ENCODE results near the gene WTAP.
"Not testable (repeated sequence)": the region's sequence is repeated elsewhere in the genome, so short reads cannot be mapped to it uniquely, and the experiment has no call there.

Gene WTAP

DNA sequence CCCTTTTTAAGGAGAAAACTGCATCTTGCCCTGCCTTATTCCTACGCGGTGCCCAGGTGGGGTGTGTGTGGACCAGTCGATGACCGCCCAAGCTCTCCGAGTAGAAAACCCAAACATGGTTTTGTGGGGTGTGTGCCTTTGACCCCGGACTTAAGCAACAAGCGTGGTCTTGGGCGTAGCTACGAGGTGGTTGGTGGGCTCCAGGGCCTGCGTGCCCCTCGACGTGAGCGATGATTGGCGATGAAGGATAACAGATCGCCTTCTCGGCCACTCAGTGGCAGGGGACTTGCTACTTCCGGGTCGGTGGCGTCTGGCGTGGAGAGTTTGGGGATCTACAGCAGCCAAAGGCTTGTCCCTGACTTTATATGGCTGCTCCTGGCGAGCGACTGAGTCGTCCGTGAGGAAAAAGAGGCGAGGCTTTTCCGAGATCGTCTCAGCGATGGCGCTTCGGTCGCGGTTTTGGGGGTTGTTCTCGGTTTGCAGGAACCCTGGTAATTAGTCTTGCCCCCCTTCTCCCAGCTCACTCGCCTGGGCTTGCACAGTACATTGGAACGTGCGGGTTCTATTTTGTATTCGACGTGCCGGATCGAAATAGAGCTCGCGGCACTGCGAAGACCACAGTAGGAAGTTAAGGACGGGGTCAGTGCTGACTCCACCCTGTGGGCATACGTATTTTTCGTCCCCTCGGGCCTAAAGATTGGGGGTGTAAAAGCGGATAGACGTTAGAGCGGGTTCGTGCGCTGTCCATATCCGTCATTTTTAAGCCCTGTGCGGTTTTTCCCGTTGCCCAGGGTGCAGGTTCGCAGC lies 63.0 kb downstream of the WTAP start, which contains the start of gene MRPL18:
TSS of gene MRPL18 (plus strand) at position 319 of the 807 bp plus-strand sequence. CDS start at position 440, 121 bp downstream.
- Mint-ChIP-seq H3K4me1 (peaks cover 56% of the 10 kb centered on the region), H3K9me3 (no peaks in the 10 kb centered on the region), H3K4me3 (peak within 1 kb of the TSS; percentile 95), H3K36me3 (ENCODE audit: insufficient read depth) (peaks cover 64% of the 10 kb centered on the region), H3K27ac (ENCODE audit: low read depth) (peak within 1 kb of the TSS; percentile 94), H3K27me3 (no peaks in the 10 kb centered on the region)
- ATAC-seq (replicated peaks; ENCODE audit: extremely low read depth, poor library complexity, severe bottlenecking) (peak; percentile 89), DNase-seq (ENCODE audit: low spot score in 2 of 2) (peak; percentile 65 to 74)

DNA sequence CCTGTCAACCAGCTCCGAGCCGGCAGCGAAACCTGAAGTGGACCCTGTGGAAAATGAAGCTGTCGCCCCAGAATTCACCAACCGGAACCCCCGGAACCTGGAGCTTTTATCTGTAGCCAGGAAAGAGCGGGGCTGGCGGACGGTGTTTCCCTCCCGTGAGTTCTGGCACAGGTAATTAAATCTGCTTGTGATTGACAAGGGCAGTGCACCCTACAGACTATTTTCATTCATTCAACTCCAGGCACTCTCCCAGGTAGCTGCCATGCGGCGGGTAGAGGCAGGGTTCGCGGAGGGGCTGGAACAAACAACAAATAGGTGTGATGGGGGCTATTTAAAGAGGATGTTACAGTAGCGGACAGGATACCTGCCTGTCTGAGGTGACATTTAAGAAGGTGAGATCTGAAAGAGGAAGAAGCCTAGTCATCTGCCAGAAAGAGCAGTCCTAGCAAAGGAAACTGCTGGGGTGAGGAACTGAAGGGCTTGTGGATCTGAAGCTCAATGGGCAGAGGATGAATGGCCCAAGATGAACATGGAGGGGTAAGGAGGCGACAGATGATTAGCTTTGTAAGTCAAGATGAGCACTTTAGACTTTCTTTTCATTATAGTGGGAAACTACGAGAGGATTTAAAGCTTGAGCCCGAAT lies 63.8 kb downstream of the WTAP start:
- peak overlapping the region; percentile 94 for H3K27ac Mint-ChIP-seq (ENCODE audit: low read depth)
- DNase-seq (ENCODE audit: low spot score in 2 of 2) (no peak), ATAC-seq (replicated peaks; ENCODE audit: extremely low read depth, poor library complexity, severe bottlenecking) (no peak)
- peak overlapping the region; percentile 95 for H3K4me3 Mint-ChIP-seq
- H3K4me1 Mint-ChIP-seq: peaks cover 57% of the 10 kb centered on the region
- no peaks in the 10 kb centered on the region for H3K27me3 Mint-ChIP-seq
- H3K9me3 Mint-ChIP-seq: no peaks in the 10 kb centered on the region
- H3K36me3 Mint-ChIP-seq (ENCODE audit: insufficient read depth): peaks cover 61% of the 10 kb centered on the region

DNA sequence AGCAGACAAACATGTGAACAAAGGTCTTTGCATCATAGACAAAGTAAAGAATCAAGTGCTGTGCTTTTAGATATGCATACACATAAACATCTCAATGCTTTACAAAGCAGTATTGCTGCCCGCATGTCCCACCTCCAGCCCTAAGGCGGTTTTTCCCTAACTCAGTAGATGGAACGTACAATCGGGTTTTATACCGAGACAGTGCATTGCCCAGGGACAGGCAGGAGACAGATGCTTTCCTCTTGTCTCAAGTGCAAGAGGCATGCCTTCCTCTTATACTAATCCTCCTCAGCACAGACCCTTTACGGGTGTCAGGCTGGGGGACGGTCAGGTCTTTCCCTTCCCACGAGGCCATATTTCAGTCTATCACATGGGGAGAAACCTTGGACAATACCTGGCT lies 67.7 kb downstream of the WTAP start:
- H3K36me3 Mint-ChIP-seq (ENCODE audit: insufficient read depth): peaks cover 62% of the 10 kb centered on the region
- ATAC-seq (replicated peaks; ENCODE audit: extremely low read depth, poor library complexity, severe bottlenecking); DNase-seq (ENCODE audit: low spot score in 2 of 2); H3K9me3 Mint-ChIP-seq; H3K27me3 Mint-ChIP-seq; H3K27ac Mint-ChIP-seq (ENCODE audit: low read depth); H3K4me3 Mint-ChIP-seq: not testable (repeated sequence)
- H3K4me1 Mint-ChIP-seq: peaks cover 44% of the 10 kb centered on the region

DNA sequence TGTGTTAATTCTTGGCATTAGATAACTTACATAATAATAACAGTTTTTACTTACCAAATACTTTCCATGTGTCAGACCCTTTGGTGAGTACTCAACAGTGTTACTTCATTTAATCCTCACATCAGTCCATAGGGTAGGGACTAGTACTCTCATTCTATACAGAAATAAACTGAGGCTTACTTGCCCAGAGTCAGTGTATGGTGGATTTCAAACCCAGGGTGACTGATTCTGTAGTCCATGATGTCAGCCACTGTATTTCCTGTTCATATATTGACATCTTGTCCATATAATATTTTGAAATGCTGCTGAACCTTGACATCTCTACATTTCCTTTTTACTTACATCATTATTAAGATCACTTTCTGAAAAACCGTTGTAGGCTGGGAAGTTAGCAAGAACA lies 70.2 kb downstream of the WTAP start:
- H3K36me3 Mint-ChIP-seq (ENCODE audit: insufficient read depth): peaks cover 45% of the 10 kb centered on the region
- H3K4me3 Mint-ChIP-seq: no peak overlapping the region
- no peaks in the 10 kb centered on the region for H3K9me3 Mint-ChIP-seq
- DNase-seq (ENCODE audit: low spot score in 2 of 2) (no peak), ATAC-seq (replicated peaks; ENCODE audit: extremely low read depth, poor library complexity, severe bottlenecking) (no peak)
- H3K4me1 Mint-ChIP-seq: peaks cover 23% of the 10 kb centered on the region
- no peak overlapping the region for H3K27ac Mint-ChIP-seq (ENCODE audit: low read depth)
- H3K27me3 Mint-ChIP-seq: no peaks in the 10 kb centered on the region

DNA sequence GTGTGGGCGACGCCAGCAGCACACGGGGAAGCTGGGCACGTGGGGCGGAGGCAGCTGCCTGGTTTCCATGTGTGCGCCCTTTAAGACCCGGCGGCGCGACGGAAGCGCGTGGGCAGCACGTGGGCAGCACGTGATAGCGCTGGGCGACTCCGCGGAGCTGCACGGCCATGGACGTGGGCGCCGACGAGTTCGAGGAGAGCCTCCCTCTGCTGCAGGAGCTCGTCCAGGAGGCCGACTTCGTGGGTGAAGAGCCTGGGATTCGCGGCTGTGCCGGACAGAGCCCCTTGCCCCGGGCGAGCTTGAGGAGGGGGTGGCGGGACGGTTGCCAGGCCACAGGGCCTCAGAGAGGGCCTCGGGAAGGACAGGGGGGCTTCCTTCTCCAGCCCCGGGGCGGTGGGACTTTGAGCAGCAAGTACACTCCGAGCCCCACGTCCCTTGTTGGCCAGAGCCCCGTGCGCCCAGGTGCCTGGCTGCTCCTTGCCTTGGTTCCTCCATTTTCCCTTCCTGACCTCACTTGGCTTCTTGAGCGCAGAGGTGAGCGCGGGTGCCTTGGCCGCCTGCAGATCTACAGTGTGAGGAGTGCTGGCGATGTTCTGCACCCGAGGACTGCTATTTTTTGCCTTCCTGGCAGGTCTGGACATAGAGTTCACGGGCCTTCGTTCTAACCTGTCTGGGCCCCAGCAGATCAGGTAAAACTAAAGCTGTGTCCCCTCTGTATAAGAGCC lies 73.0 kb downstream of the WTAP start, which contains the start of gene PNLDC1:
TSS of gene PNLDC1 (plus strand) at position 136 of the 725 bp plus-strand sequence. CDS start at position 168, 32 bp downstream.
- H3K27ac Mint-ChIP-seq (ENCODE audit: low read depth): peak within 1 kb of the TSS; percentile 59
- ATAC-seq (replicated peaks; ENCODE audit: extremely low read depth, poor library complexity, severe bottlenecking): no peak

DNA sequence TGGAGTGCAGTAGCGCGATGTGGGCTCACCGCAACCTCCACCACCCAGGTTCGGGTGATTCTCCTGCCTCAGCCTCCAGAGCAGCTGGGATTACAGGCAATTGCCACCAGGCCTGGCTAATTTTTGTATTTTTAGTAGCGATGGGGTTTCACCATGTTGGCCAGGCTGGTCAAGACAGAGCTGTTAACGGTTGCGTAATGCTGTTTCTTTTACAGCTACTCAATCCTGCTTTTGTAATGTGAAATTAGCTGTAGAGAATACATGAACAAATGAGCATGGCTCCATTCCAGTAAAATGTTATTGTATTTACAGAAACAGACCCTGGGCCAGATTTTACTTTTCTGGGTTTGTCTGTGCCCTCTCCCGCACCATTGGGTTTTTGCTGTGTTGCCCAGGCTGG lies 74.6 kb downstream of the WTAP start:
- Mint-ChIP-seq H3K4me3 (no peak overlapping the region), H3K4me1 (peaks cover 5% of the 10 kb centered on the region), H3K9me3 (no peaks in the 10 kb centered on the region), H3K27me3 (no peaks in the 10 kb centered on the region), H3K36me3 (ENCODE audit: insufficient read depth) (peaks cover 25% of the 10 kb centered on the region), H3K27ac (ENCODE audit: low read depth) (no peak overlapping the region)
- DNase-seq (ENCODE audit: low spot score in 2 of 2): no peak
- no peak for ATAC-seq (replicated peaks; ENCODE audit: extremely low read depth, poor library complexity, severe bottlenecking)

More for the DNA sequence above, 73.0 kb downstream of the WTAP start, which contains the start of gene PNLDC1:
- peaks cover 30% of the 10 kb centered on the region for H3K36me3 Mint-ChIP-seq (ENCODE audit: insufficient read depth)
- no peak within 1 kb of the TSS for H3K4me3 Mint-ChIP-seq
- H3K9me3 Mint-ChIP-seq: no peaks in the 10 kb centered on the region
- H3K27me3 Mint-ChIP-seq: no peaks in the 10 kb centered on the region
- no peak for DNase-seq (ENCODE audit: low spot score in 2 of 2)
- H3K4me1 Mint-ChIP-seq: peaks cover 12% of the 10 kb centered on the region

DNA sequence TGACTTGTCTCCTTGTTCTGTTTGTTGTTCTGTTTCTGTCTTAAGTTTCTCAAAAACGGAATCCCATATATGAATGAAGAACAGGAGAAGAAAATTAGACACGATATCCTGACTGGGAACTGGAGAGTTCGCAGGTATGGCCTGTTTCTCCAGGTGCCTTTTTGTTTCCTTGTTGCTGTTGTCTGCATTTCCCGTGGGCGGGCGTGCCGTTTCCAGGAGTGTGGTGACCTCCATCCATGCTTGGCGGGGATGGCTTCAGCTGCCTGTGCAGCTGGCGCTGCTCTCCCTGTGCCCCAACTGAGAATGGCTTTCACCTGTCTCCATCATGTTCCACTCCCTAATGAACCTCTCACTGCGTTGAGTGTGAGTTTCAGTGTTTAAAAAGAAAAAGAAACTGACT lies 77.2 kb downstream of the WTAP start:
- ATAC-seq (replicated peaks; ENCODE audit: extremely low read depth, poor library complexity, severe bottlenecking) (no peak), DNase-seq (ENCODE audit: low spot score in 2 of 2) (no peak)
- no peak overlapping the region for H3K27ac Mint-ChIP-seq (ENCODE audit: low read depth)
- H3K4me3 Mint-ChIP-seq: no peak overlapping the region
- no peaks in the 10 kb centered on the region for H3K27me3 Mint-ChIP-seq
- H3K9me3 Mint-ChIP-seq: no peaks in the 10 kb centered on the region
- peaks cover 2% of the 10 kb centered on the region for H3K4me1 Mint-ChIP-seq
- peaks cover 2% of the 10 kb centered on the region for H3K36me3 Mint-ChIP-seq (ENCODE audit: insufficient read depth)

DNA sequence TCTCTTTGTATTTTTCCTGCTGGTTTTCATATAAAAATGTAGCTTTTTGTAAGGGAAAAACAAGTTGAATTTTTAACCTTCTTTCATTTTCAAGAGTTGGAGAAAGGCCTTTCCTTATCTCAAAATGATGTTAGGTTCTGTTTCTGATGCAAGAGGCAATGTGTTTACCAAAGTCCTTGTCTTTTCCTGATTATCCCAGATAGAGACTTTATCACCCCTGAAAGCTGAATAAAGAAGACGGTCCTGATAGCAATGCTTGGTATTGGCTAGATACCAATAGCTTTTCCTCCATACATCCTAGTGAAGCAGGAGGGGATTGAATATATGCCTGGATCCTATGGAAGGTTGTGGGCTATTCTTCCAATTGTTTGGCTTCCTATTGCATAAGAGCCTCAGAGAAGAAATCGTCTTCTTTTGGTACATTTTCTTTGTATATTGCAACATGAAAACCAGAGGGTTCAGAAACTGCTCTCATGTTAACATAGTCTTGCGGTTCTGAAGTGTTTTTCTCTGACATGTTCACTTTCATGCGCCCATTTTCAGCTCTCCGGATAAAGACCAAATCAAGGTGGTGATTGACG lies 78.2 kb downstream of the WTAP start:
- ATAC-seq (replicated peaks; ENCODE audit: extremely low read depth, poor library complexity, severe bottlenecking) (no peak), DNase-seq (ENCODE audit: low spot score in 2 of 2) (no peak)
- Mint-ChIP-seq H3K4me3 (no peak overlapping the region), H3K27me3 (no peaks in the 10 kb centered on the region), H3K4me1 (no peaks in the 10 kb centered on the region), H3K27ac (ENCODE audit: low read depth) (no peak overlapping the region), H3K36me3 (ENCODE audit: insufficient read depth) (no peaks in the 10 kb centered on the region), H3K9me3 (no peaks in the 10 kb centered on the region)
